Hippocampal formation (tissue), 2 donors: ENCODE results near the gene LGALS3.
"Not testable (repeated sequence)": the region's sequence is repeated elsewhere in the genome, so short reads cannot be mapped to it uniquely, and the experiment has no call there.

Source experiments
- DNase-seq, 2 donors: peaks; one replicate each; lab custom pipeline; 2025; lab: John Stamatoyannopoulos, UW

Gene LGALS3

GRCh38 chr14:55129086-55129427 is at the start of gene LGALS3:
Gene LGALS3 (plus strand): TSS chr14:55129252. CDS start chr14:55137374, 8,122 bp downstream.
- no peak for DNase-seq

- not testable (repeated sequence) for DNase-seq
Measured at GRCh38 chr14:55079961-55080360, 49.1 kb upstream of the LGALS3 start.

- no peak for DNase-seq
Measured at GRCh38 chr14:55084401-55085059, 44.5 kb upstream of the LGALS3 start.

- no peak for DNase-seq
Measured at GRCh38 chr14:55085060-55085660, 43.9 kb upstream of the LGALS3 start.

- DNase-seq, result no peak
Measured at GRCh38 chr14:55086938-55087337, 42.1 kb upstream of the LGALS3 start.

- DNase-seq, result no peak
Measured at GRCh38 chr14:55088356-55088755, 40.7 kb upstream of the LGALS3 start.

GRCh38 chr14:55092341-55092740 is 36.7 kb upstream of the LGALS3 start:
- no peak for DNase-seq

GRCh38 chr14:55094292-55095157 is 34.5 kb upstream of the LGALS3 start:
- DNase-seq, result no peak

- DNase-seq, result no peak
Measured at GRCh38 chr14:55097881-55098560, 31.0 kb upstream of the LGALS3 start.

- no peak for DNase-seq
Measured at GRCh38 chr14:55098561-55098898, 30.5 kb upstream of the LGALS3 start.

- no peak for DNase-seq
Measured at GRCh38 chr14:55099756-55100155, 29.3 kb upstream of the LGALS3 start.

- no peak for DNase-seq
Measured at GRCh38 chr14:55101698-55102097, 27.4 kb upstream of the LGALS3 start.

- DNase-seq, result peak; percentile 31 to 80
Measured at GRCh38 chr14:55102141-55102621, 26.9 kb upstream of the LGALS3 start.

- DNase-seq, result no peak
Measured at GRCh38 chr14:55103005-55103640, 25.9 kb upstream of the LGALS3 start.

- DNase-seq, result no peak
Measured at GRCh38 chr14:55103971-55104954, 24.8 kb upstream of the LGALS3 start.

GRCh38 chr14:55105991-55106390 is 23.1 kb upstream of the LGALS3 start:
- no peak for DNase-seq

GRCh38 chr14:55107766-55108554 is 21.1 kb upstream of the LGALS3 start:
- no peak for DNase-seq

GRCh38 chr14:55109836-55110235 is 19.2 kb upstream of the LGALS3 start:
- no peak for DNase-seq

- no peak for DNase-seq
Measured at GRCh38 chr14:55111122-55111708, 17.8 kb upstream of the LGALS3 start.
